GM12878 (cell line): ENCODE results near the gene DYNC1LI1. TPM values are rescaled to one million over a fixed set of nuclear protein-coding genes. Genes with fewer than 3 reads are reported as not detected.

Source experiments
- ATAC-seq: fragments of 200-7000 bp; cut with Tn5 transposase; 3 replicates; pipeline ENCODE4 v1.9.1; 2020; ENCODE audit warnings: mild to moderate bottlenecking, moderate library complexity
- BruUV-seq: library from RNA; stranded (reverse); fragments of 400-500 nt; replicated peaks from 2 replicates; lab custom pipeline; 2021; lab: Mats Ljungman, UMichigan
- CTCF ChIA-PET: fragments of 300-600 bp; sonication (Branson Sonifier 250); formaldehyde crosslinking; extraction: SDS; loops from one replicate; lab custom pipeline; 2021; ENCODE audit warnings: inconsistent platforms; lab: Yijun Ruan, JAX
- POLR2A ChIA-PET: fragments of 350-600 bp; formaldehyde crosslinking; extraction: SDS; loops from one replicate; lab custom pipeline; 2021; ENCODE audit warnings: inconsistent platforms; lab: Charles Lee
- RAD21 ChIA-PET: fragments of 300-600 bp; sonication (Branson Sonifier 250); formaldehyde crosslinking; loops from one replicate; lab custom pipeline; 2023; ENCODE audit warnings: antibody characterized with exemption; ENCODE audit not compliant: unreplicated experiment; lab: Charles Lee
- SMC1A ChIA-PET: fragments of 300-600 bp; sonication (Branson Sonifier 250); formaldehyde crosslinking; loops from one replicate; lab custom pipeline; 2023; ENCODE audit not compliant: unreplicated experiment, uncharacterized antibody; lab: Charles Lee
- DNase-seq: peaks from one replicate; pipeline ENCODE4 v3.0.0-alpha.2; 2011; ENCODE audit warnings: low read depth, low spot score
- FAIRE-seq: peaks from 3 replicates; lab custom pipeline; 2011; peaks lifted over from hg19 to GRCh38; lab: Jason Lieb, UNC
- H2AFZ ChIP-seq: 2 replicates; pipeline ENCODE4 v1.6.0; 2011; ENCODE audit warnings: low read depth, low read length, control low read depth; ENCODE audit not compliant: control insufficient read depth
- H3K27ac ChIP-seq: 2 replicates; pipeline ENCODE4 v1.5.1; 2011; ENCODE audit warnings: control low read depth; ENCODE audit not compliant: control insufficient read depth, insufficient read depth
- H3K27me3 ChIP-seq, 2 experiments: replicated peaks in 1 of 2; 2 replicates each; pipeline versions ENCODE4 v1.6.0 to v1.6.1; 2011; ENCODE audit warnings: low read length in 1 of 2; ENCODE audit not compliant: control insufficient read depth in 2 of 2, insufficient read depth in 2 of 2
- H3K36me3 ChIP-seq, 2 experiments: 2 replicates each; pipeline ENCODE4 v1.5.1; 2011; ENCODE audit warnings: low read length in 1 of 2; ENCODE audit not compliant: control insufficient read depth in 2 of 2, insufficient read depth in 2 of 2
- H3K4me1 ChIP-seq: 2 replicates; pipeline ENCODE4 v1.6.1; 2011; ENCODE audit warnings: mild to moderate bottlenecking, low read length, moderate library complexity, mixed read lengths; ENCODE audit not compliant: control insufficient read depth, insufficient read depth
- H3K4me2 ChIP-seq: 2 replicates; pipeline ENCODE4 v1.6.0; 2011; ENCODE audit warnings: control low read depth; ENCODE audit not compliant: control insufficient read depth, insufficient read depth
- H3K4me3 ChIP-seq: fragments of 200-600 bp; sonication (generic); 2 replicates; pipeline ENCODE4 v1.5.1; 2016
- H3K79me2 ChIP-seq: 2 replicates; pipeline ENCODE4 v1.6.0; 2011; ENCODE audit warnings: low read length; ENCODE audit not compliant: control insufficient read depth, insufficient read depth
- H3K9ac ChIP-seq: 2 replicates; pipeline ENCODE4 v1.8.0; 2011; ENCODE audit warnings: low read length, control low read depth, mixed read lengths; ENCODE audit not compliant: control insufficient read depth, insufficient read depth
- H3K9me3 ChIP-seq: replicated peaks from 3 replicates; pipeline ENCODE4 v1.5.1; 2011; ENCODE audit warnings: mild to moderate bottlenecking, low read length; ENCODE audit not compliant: control insufficient read depth, insufficient read depth
- H4K20me1 ChIP-seq: 2 replicates; pipeline ENCODE4 v1.6.0; 2011; ENCODE audit not compliant: control insufficient read depth, insufficient read depth
- BHLHE40 ChIP-seq, 2 experiments: fragments of 450-650 bp in 1 of 2; IDR thresholded peaks; 2 replicates each; pipeline ENCODE4 v1.6.1; 2011 to 2017; ENCODE audit warnings: low read depth in 2 of 2, borderline replicate concordance in 1 of 2, improper control_type of control experiment in 1 of 2, low read length in 1 of 2, mild to moderate bottlenecking in 1 of 2
- CHD1 ChIP-seq: IDR thresholded peaks from 2 replicates; pipeline ENCODE4 v1.6.1; 2012; ENCODE audit warnings: low read depth, low read length, improper control_type of control experiment
- GABPA ChIP-seq: IDR thresholded peaks from 2 replicates; pipeline ENCODE4 v1.6.1; 2014; ENCODE audit warnings: antibody characterized with exemption, low read depth, mild to moderate bottlenecking, inconsistent platforms
- SMC3 ChIP-seq: IDR thresholded peaks from 2 replicates; pipeline ENCODE4 v1.6.1; 2011; ENCODE audit warnings: low read length, improper control_type of control experiment, borderline replicate concordance
- ZNF384 ChIP-seq: IDR thresholded peaks from 2 replicates; pipeline ENCODE4 v1.6.1; 2012; ENCODE audit warnings: low read depth, mild to moderate bottlenecking, low read length, improper control_type of control experiment, borderline replicate concordance
- WGBS: methylation state at CpG from one replicate; pipeline ENCODE4 v1.1.6; 2016; ENCODE audit warnings: low lambda C conversion rate; ENCODE audit not compliant: insufficient replicate concordance, insufficient coverage; ENCODE audit errors: missing lambda C conversion rate; 5-methylcytosine and 5-hydroxymethylcytosine counted together
- in situ Hi-C: fragments of 300-500 bp; cut with MboI; formaldehyde crosslinking; loops from 9 replicates; pipeline ENCODE4 v1.14.3; 2018; ENCODE audit warnings: mixed read lengths
- intact Hi-C: fragments of 100-400 bp; cut with micrococcal nuclease; formaldehyde crosslinking; loops from one replicate; pipeline ENCODE4 v1.14.2; 2022; ENCODE audit not compliant: unreplicated experiment
- polyA plus RNA-seq, 11 experiments: library from polyadenylated mRNA; depleted of rRNA in 4 of 11; unstranded in 6 of 11; stranded (reverse) in 5 of 11; fragments of >200 nt; fragmentation: Nextera tagmentation in 4 of 11; fragmentation: Illumina TruSeq in 1 of 11; extraction: Ambion mirVana in 4 of 11; extraction: Trizol in 1 of 11; gene quantifications; 1 replicate in 1 of 11; 2 replicates in 10 of 11; pipeline versions ENCODE4 v1.2.1 to v1.2.3, GENCODE V29; 2011 to 2016; ENCODE audit warnings: inconsistent platforms in 2 of 11, missing spikeins in 2 of 11, low read depth in 1 of 11
- total RNA-seq, 4 experiments: library from RNA; depleted of rRNA in 3 of 4; stranded (reverse); fragments of >200 nt in 3 of 4; fragmentation: Illumina TruSeq in 1 of 4; extraction: Trizol in 1 of 4; gene quantifications; 2 replicates each; pipeline versions ENCODE4 v1.2.1 to v1.2.3, GENCODE V29; 2013 to 2021
- TF ChIP-seq, protein P1 (sequence below): IDR thresholded peaks from 2 replicates; pipeline ENCODE4 v1.6.1; 2011; ENCODE audit warnings: low read depth, low read length, improper control_type of control experiment, borderline replicate concordance

The DYNC1LI1 gene
- total and polyA plus RNA-seq, 10 of the 15 experiments (the other 5 are each of a cell fraction or from before 2014, with no cell fraction given), result 11.5 to 51.7 (median 32.0) TPM

DNA sequence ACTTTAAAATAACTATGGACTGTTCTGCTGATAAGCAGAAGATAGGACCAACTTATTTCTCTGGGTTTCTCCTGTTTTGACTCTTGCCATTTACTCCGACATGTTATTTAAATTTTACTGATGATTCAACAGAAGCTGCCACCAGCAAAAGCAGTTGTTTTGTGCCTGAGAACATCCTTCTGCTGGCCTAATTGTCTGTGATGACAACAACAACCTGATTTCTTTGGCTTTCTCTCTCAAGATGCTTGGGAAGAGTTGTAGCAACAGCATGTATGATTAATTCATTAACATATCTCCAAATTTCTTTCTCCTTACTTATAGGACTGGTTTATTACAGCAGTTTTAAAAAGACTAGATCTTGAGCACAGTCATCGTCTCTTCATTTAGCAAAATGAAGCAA is 36.9 kb upstream of the DYNC1LI1 start (continued):
- TF ChIP-seq SMC3, result no peak

DNA sequence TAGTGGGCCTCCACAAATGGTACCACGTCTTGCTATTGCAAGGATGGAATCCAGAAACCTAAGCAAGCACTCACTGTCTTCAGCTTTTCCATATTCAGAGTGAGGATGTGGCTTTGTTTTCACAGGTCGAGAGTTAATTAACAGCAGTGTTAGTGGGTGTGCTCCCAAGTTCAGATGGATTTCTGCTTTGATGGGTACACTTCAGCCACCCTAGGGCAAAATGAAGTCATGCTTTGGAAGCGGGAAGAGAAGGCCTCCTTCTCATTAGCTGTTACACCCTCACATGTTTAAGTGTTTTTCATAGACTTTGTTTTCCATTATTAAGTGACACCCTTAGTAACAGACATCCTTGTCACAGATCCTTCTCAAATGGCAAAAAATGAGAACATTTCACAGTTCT is 36.3 kb upstream of the DYNC1LI1 start:
- Histone ChIP-seq H3K4me3 (no peak overlapping the region), H3K36me3 (no peaks in the 10 kb centered on the region), H4K20me1 (no peaks in the 10 kb centered on the region), H3K9ac (no peak overlapping the region), H3K4me2 (no peak overlapping the region), H2AFZ (no peak overlapping the region), H3K27me3 (peaks cover 0 to 2% of the 10 kb centered on the region in 2 experiments; a peak in 2 of 4 replicates), H3K27ac (no peak overlapping the region), H3K4me1 (no peaks in the 10 kb centered on the region), H3K79me2 (no peaks in the 10 kb centered on the region), H3K9me3 (no peaks in the 10 kb centered on the region)
- in situ Hi-C loops, result no loop called here
- FAIRE-seq (no peak), ATAC-seq (no peak), DNase-seq (no peak)
- SMC1A ChIA-PET, result interaction anchor here (0.8 kb wide), 1 partner anchor 44 kb away, joined by 3 read pairs; no protein-coding TSS in a partner anchor
- intact Hi-C loops, result no loop called here
- 18% methylated on average over 3 of the region's 3 CpGs for WGBS
- no TSS peak for BruUV-seq
- no peak for TF ChIP-seq ZNF384
- TF ChIP-seq BHLHE40 (IDR thresholded peaks at IDR 0.05; ENCODE audit: borderline replicate concordance in 1 of 2, low read depth in 2 of 2, low read length in 1 of 2), result no peak
- TF ChIP-seq CHD1, result no peak
- TF ChIP-seq GABPA, result no peak
- POLR2A ChIA-PET, result no interaction called here
- RAD21 ChIA-PET, result no interaction called here
- CTCF ChIA-PET, result no interaction called here

DNA sequence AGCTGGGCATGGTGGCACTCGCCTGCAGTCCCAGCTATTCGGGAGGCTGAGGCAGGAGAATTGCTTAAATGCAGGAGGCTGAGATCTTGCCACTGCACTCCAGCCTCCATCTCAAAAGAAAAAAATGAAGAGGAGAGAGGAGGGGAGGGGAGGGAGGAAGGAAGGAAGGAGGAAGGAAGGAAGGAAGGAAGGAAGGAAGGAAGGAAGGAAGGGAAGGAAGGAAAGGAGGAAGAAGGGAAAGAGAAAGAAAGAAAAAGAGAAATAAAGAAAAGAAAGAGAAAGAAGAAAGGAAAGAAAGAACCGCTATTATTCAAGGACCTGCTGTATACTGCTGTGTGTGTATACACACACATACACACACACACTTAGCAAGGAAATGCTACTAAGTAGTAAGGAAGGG is 35.6 kb upstream of the DYNC1LI1 start:
- intact Hi-C loops (no loop called here), in situ Hi-C loops (no loop called here)
- Histone ChIP-seq H3K4me1 (no peaks in the 10 kb centered on the region), H3K4me2 (no peak overlapping the region), H2AFZ (no peak overlapping the region), H3K36me3 (no peaks in the 10 kb centered on the region), H3K4me3 (no peak overlapping the region), H3K27me3 (peaks cover 0 to 2% of the 10 kb centered on the region in 2 experiments; a peak in 3 of 4 replicates), H3K9ac (no peak overlapping the region), H3K9me3 (no peaks in the 10 kb centered on the region), H3K79me2 (no peaks in the 10 kb centered on the region), H3K27ac (no peak overlapping the region), H4K20me1 (no peaks in the 10 kb centered on the region)
- RAD21 ChIA-PET, result no interaction called here
- WGBS, result 64% methylated on average over 3 of the region's 3 CpGs
- POLR2A ChIA-PET, result no interaction called here
- no TSS peak for BruUV-seq
- CTCF ChIA-PET, result no interaction called here
- ATAC-seq (no peak), FAIRE-seq (no peak), DNase-seq (no peak)
- TF ChIP-seq, protein P1, sequence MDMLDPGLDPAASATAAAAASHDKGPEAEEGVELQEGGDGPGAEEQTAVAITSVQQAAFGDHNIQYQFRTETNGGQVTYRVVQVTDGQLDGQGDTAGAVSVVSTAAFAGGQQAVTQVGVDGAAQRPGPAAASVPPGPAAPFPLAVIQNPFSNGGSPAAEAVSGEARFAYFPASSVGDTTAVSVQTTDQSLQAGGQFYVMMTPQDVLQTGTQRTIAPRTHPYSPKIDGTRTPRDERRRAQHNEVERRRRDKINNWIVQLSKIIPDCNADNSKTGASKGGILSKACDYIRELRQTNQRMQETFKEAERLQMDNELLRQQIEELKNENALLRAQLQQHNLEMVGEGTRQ, result no peak
- SMC1A ChIA-PET, result interaction anchor here (0.6 kb wide), 1 partner anchor 648 kb away, joined by 3 read pairs; no protein-coding TSS in a partner anchor
